ENCODE measurements around the gene WSCD2.

GRCh38 chr12:108090932-108091678 is 38.0 kb upstream of the WSCD2 start:
- TF ChIP-seq POLR2A (IDR thresholded peaks at IDR 0.05) (no peak), POLR2AphosphoS5 (IDR thresholded peaks at IDR 0.05) (no peak)
